BJ (cell line): ENCODE results near the gene CARD10. TPM values are rescaled to one million over a fixed set of nuclear protein-coding genes. Genes with fewer than 3 reads are reported as not detected.

Experiments used
- CTCF ChIA-PET: fragments of 350-600 bp; formaldehyde crosslinking; extraction: SDS; loops from one replicate; lab custom pipeline; 2021; ENCODE audit warnings: antibody characterized with exemption, inconsistent platforms; lab: Yijun Ruan, JAX
- POLR2A ChIA-PET: fragments of 300-600 bp; sonication (Branson Sonifier 250); formaldehyde crosslinking; extraction: SDS; loops from one replicate; lab custom pipeline; 2021; ENCODE audit warnings: antibody characterized with exemption; lab: Charles Lee
- DNase-seq: peaks from one replicate; pipeline ENCODE4 v3.0.0-alpha.2; 2011; ENCODE audit warnings: low read depth
- H3K27me3 ChIP-seq: 2 replicates; pipeline ENCODE4 v1.6.0; 2011; ENCODE audit warnings: low read length; ENCODE audit not compliant: control insufficient read depth, insufficient read depth
- H3K36me3 ChIP-seq: 2 replicates; pipeline ENCODE4 v1.5.1; 2011; ENCODE audit warnings: low read length; ENCODE audit not compliant: control insufficient read depth, insufficient read depth
- H3K4me3 ChIP-seq: 2 replicates; pipeline ENCODE4 v1.5.1; 2011; ENCODE audit warnings: low read depth, mild to moderate bottlenecking, control low read depth, low read length
- CTCF ChIP-seq: IDR thresholded peaks from 2 replicates; pipeline ENCODE4 v1.5.1; 2011; ENCODE audit warnings: low read depth, mild to moderate bottlenecking, control low read depth, inconsistent platforms, low read length, moderate library complexity; ENCODE audit not compliant: insufficient read depth
- polyA plus RNA-seq: library from polyadenylated mRNA; depleted of rRNA; stranded (reverse); fragments of >200 nt; gene quantifications from 2 replicates; pipeline ENCODE4 v1.2.3, GENCODE V29; 2011

CARD10 gene
- polyA plus RNA-seq, 1 experiment = 4.5 TPM

- no peak for TF ChIP-seq CTCF
- H3K4me3 ChIP-seq = peak overlapping the region; percentile 83
- no peak for DNase-seq
- peaks cover 6% of the 10 kb centered on the region; the same call in 1 of the 2 replicates for H3K36me3 ChIP-seq
- ChIA-PET POLR2A (interaction anchor here (0.6 to 1.0 kb wide), 6 partner anchors 8 to 1278 kb away, joined by 3 to 16 read pairs (median 8); no protein-coding TSS in a partner anchor), CTCF (interaction anchor here (1.4 to 22.0 kb wide), 2 partner anchors 7 to 14 kb away, joined by 3 to 551 read pairs; no protein-coding TSS in a partner anchor)
- no peaks in the 10 kb centered on the region for H3K27me3 ChIP-seq
Observed at GRCh38 chr22:37559521-37559900, 40.3 kb upstream of the CARD10 start.

DNA sequence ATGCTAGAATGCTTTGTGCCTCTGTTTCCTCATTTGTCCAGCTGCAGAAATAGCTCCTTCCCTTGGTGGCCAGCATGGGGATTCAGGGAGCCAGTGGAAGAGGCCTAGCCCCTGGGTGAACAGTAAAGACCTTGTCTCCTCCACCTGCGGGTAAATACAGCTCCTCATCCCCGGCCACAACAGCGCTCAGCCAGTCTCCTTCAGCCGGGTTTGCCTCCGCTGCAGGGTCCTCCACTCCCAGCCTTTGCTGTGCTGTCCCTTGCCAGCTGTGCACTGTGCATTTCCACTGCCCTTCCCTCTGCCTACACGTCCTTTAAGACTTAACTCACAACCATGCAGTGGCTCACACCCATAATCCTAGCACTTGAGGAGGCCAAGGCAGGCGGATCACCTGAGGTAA lies 39.6 kb upstream of the CARD10 start:
- Histone ChIP-seq H3K4me3 (no peak overlapping the region), H3K36me3 (peaks cover 6% of the 10 kb centered on the region; the same call in 1 of the 2 replicates), H3K27me3 (no peaks in the 10 kb centered on the region)
- POLR2A ChIA-PET = no interaction called here
- TF ChIP-seq CTCF = no peak
- DNase-seq = no peak
- CTCF ChIA-PET = interaction anchor here (0.9 to 22.0 kb wide), 3 partner anchors 8 to 34 kb away, joined by 3 to 551 read pairs (median 3); no protein-coding TSS in a partner anchor

- Histone ChIP-seq H3K27me3 (no peaks in the 10 kb centered on the region), H3K36me3 (peaks cover 6% of the 10 kb centered on the region; the same call in 1 of the 2 replicates), H3K4me3 (no peak overlapping the region)
- ChIA-PET CTCF (interaction anchor here (0.9 to 22.0 kb wide), 3 partner anchors 8 to 12 kb away, joined by 3 to 551 read pairs (median 4); no protein-coding TSS in a partner anchor), POLR2A (no interaction called here)
- no peak for DNase-seq
- TF ChIP-seq CTCF = no peak
Observed at GRCh38 chr22:37557321-37558001, 38.2 kb upstream of the CARD10 start.

- ChIA-PET CTCF (interaction anchor here (0.9 to 22.0 kb wide), 2 partner anchors 9 to 11 kb away, joined by 3 to 551 read pairs; no protein-coding TSS in a partner anchor), POLR2A (no interaction called here)
- TF ChIP-seq CTCF = no peak
- no peak for DNase-seq
- Histone ChIP-seq H3K4me3 (no peak overlapping the region), H3K36me3 (0 out of 2 replicates have a peak, but pooled peaks cover 1% of the 10 kb centered on the region), H3K27me3 (no peaks in the 10 kb centered on the region)
Observed at GRCh38 chr22:37556710-37557109, 37.5 kb upstream of the CARD10 start.

- no peak for TF ChIP-seq CTCF
- ChIA-PET CTCF (interaction anchor here (1.4 kb wide), 1 partner anchor 9 kb away, joined by 4 read pairs; no protein-coding TSS in a partner anchor), POLR2A (interaction anchor here (0.6 kb wide), 1 partner anchor 1194 kb away, joined by 4 read pairs; no protein-coding TSS in a partner anchor)
- H3K27me3 ChIP-seq = no peaks in the 10 kb centered on the region
- DNase-seq = no peak
- no peak overlapping the region for H3K4me3 ChIP-seq
- H3K36me3 ChIP-seq = no peaks in the 10 kb centered on the region
Observed at GRCh38 chr22:37555029-37555428, 35.8 kb upstream of the CARD10 start.
